GM12872 (cell line): Measurements from ENCODE around the gene PRKACA.

Source experiments
- TF ChIP-seq, protein P1 (sequence below): IDR thresholded peaks from 3 replicates; pipeline ENCODE4 v1.5.1; 2011; ENCODE audit warnings: low read depth, mild to moderate bottlenecking, low read length, moderate library complexity; ENCODE audit not compliant: insufficient read depth

The PRKACA gene

DNA sequence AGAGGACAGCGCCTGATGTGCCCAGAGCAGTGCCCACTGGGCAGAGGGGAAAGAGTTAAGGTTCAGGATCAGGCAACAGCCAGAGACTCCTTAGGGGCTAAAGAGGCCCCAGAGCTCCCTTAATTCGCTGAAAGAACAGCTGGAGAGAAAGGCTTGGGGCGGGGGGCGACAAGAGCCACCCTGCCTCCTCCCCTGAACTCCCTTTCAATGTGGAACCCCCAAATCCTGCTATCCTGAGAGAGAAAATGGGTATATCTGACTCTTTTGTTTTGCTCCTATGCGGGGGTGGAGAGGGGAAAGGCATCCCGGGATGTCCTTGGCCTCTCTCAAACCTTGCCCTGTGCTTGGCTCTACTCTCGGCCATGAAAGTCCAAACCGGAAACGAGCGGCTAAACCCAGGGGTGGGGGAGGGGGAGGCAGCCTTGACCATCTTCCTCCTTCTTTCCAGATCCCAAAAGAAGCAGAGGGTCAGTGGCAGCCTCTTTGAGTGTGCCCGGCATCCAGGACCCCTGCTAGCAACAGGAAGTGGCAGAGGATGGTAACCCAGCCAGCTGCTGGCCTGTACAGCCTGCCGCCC is 4.7 kb downstream of the PRKACA start:
- TF ChIP-seq, protein P1, sequence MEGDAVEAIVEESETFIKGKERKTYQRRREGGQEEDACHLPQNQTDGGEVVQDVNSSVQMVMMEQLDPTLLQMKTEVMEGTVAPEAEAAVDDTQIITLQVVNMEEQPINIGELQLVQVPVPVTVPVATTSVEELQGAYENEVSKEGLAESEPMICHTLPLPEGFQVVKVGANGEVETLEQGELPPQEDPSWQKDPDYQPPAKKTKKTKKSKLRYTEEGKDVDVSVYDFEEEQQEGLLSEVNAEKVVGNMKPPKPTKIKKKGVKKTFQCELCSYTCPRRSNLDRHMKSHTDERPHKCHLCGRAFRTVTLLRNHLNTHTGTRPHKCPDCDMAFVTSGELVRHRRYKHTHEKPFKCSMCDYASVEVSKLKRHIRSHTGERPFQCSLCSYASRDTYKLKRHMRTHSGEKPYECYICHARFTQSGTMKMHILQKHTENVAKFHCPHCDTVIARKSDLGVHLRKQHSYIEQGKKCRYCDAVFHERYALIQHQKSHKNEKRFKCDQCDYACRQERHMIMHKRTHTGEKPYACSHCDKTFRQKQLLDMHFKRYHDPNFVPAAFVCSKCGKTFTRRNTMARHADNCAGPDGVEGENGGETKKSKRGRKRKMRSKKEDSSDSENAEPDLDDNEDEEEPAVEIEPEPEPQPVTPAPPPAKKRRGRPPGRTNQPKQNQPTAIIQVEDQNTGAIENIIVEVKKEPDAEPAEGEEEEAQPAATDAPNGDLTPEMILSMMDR = no peak

DNA sequence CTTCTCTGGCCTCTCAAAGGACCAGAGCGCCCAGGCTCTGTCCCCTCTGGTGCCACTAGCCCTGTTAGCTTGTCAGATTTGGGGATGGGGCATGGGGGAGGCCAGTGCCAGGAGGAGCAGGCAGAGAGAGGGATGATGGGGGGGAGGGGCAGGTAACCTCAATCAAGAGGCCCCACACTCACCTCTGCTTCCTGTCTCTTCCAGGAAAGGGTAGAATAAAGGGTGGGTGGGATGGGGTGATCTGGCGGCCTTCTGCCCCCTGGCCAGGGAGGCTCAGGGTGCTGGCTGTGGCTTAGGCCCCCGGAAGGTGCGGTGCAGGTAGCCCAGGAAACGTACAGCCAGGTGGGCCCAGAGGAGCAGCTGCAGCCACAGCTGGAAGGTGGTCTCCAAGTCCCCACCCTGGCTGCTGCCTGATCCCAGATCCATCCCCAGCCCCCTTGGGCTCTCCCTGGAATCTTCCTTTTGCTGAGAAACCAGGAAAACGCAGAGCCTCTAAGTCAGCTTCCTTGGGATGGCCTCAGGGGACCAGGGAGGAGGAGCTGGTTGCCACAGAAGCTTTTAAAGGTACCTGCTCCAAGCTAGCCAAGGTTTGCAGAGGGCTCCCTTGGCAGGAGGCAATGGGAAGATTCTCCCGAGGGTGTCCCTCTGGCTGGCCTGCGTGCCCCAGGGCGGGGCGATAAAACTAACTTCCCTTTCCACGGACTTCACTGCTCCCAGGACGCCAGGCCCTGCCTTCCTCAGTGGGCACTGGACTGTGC is 5.3 kb downstream of the PRKACA start:
- TF ChIP-seq, protein P1 = no peak

DNA sequence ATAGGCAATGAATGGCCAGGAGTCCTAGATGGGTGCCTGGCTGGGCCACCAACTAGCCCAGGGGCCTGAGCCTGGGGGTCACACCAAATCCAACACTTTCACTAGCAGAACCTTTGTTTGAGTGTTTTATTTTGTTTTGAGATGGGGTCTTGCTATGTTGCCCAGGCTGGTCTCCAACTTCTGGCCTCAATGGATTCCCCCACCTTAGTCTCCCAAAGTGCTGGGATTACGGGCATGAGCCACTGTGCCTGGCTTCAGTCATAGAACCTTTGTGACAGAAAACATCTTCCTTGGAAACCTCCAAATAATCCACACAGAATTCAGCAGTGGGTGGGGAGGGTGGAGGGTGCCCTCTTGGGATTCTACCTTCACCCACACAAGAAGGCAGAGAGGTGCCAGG is 6.1 kb downstream of the PRKACA start:
- TF ChIP-seq, protein P1 = no peak

DNA sequence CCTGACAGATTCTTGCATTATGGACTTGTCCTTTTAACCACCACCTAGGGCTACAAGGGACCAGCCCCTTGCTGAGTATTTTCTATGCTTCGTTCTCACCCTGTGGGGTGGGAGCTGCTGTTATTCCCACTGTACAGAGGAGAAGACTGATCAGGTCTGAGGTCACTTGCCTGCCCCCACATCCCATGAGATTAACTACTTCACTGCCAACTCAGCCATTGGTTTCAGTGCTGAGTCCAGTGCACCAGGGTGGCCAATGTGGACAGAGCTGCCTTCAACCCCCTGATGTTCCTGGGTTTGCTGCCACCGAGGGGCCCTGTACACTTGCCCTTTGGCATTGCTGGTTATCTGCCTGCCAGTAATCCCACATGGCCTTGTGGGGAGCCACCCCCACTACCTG is 6.9 kb downstream of the PRKACA start:
- TF ChIP-seq, protein P1 = no peak

DNA sequence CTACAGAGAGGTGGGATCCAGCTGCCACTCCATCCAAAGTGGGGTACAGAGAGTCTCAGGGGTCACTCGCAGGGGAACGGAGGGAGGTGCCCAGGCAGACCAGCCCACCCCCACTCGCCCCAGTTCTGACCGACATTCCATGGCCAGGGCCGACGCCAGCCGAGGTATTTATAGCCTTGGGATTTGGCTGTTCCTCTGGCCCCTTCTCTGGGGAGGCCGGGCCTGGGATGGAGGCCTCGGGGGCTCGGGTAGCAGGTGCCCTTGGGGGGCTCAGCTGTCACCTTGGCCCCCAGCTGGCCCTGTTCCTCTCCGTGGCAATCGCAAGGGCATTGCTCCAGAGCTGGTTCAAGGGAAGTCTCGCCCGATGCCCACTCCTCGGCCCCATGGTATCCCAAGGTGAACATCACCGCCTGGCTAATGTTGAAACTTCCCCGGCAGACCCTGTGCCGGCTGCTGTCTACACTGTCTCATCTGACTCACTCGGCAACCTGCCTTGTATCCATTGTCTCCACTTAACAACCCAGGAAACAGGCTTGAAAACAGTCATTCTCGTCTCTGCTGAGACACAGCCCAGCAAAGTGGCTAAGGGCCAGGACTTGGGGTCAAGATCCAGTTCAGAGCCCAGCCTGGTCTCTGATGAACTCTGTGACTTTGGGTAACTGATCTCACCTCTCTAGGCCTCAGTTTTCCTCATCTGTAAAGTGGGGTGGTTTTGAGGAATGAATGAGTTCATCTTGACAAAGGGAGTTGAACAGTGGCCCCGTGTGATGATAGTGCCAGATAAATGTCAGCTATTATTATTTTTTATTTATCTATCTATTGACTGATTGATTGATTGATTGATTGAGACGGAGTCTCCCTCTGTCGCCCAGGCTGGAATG is 9.7 kb downstream of the PRKACA start:
- TF ChIP-seq, protein P1 = no peak

DNA sequence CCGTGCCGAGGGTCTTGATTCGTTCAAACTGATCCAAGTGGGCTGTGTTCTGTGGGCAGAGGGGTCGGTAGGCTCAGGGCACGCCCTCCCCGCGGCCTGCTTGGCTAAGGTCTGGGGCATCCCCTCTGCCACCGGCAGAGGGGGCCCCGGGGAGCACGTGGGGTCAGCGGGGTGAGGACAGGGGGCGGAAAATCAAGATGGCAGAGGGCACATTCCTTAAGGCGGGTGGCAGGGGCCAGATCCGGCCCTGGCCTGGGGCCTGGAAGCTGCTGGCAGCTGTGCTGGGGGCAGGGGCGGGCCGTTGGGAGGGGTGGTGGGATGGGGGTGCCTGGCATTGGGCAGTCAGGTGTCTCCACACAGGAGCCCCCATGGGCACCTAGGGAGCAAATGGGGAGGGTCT is 10.7 kb downstream of the PRKACA start:
- TF ChIP-seq, protein P1 = no peak

DNA sequence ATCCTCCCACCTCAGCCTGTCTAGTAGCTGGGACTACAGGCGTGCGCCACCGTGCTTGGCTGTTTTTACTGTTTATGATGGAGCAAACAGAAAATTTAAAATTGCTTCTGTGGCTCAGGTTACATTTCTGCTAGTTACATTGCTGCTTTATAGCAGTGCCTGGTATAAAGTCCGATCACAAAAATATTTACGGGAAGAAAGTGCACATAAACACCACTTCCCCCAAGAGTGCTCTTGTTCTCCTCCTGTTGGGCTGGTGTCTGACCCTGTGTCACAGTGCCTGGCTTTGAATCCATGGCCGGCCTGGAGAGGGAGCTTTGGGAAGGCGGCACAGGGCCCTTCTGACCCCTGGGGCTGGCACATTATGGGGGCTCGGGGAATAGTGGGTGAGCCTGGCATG is 11.9 kb downstream of the PRKACA start:
- TF ChIP-seq, protein P1 = no peak
